PC-3 (cell line): Measurements from ENCODE around the gene SH2D3A. TPM values are rescaled to one million over a fixed set of nuclear protein-coding genes. Genes with fewer than 3 reads are reported as not detected.
"Not testable (repeated sequence)": the region's sequence is repeated elsewhere in the genome, so short reads cannot be mapped to it uniquely, and the experiment has no call there.

Source experiments
- ATAC-seq: fragments of 200-7000 bp; cut with Tn5 transposase; 2 replicates; pipeline ENCODE4 v1.9.1; 2020; ENCODE audit warnings: mild to moderate bottlenecking, moderate library complexity
- BruUV-seq: library from RNA; stranded (reverse); fragments of 400-500 nt; replicated peaks from 2 replicates; lab custom pipeline; 2021; lab: Mats Ljungman, UMichigan
- CTCF ChIA-PET: fragments of 300-600 bp; sonication (Branson Sonifier 250); formaldehyde crosslinking; loops from one replicate; lab custom pipeline; 2022; ENCODE audit warnings: antibody characterized with exemption; lab: Charles Lee
- POLR2A ChIA-PET: fragments of 300-600 bp; sonication (Branson Sonifier 250); formaldehyde crosslinking; loops from one replicate; lab custom pipeline; 2022; ENCODE audit warnings: antibody characterized with exemption; ENCODE audit not compliant: unreplicated experiment; lab: Charles Lee
- DNase-seq: peaks from one replicate; pipeline ENCODE4 v3.0.0-alpha.2; 2015
- H2AFZ ChIP-seq: fragments of 300-600 bp; sonication (generic); 2 replicates; pipeline ENCODE4 v1.6.0; 2016; ENCODE audit warnings: antibody characterized with exemption, low read length
- H3F3A ChIP-seq: fragments of 300-600 bp; sonication (generic); one replicate; pipeline ENCODE4 v1.6.0; 2017; ENCODE audit warnings: antibody characterized with exemption, low read length, control low read depth, mild to moderate bottlenecking; ENCODE audit not compliant: unreplicated experiment
- H3K27ac ChIP-seq: fragments of 300-600 bp; sonication (generic); 2 replicates; pipeline ENCODE4 v1.5.1; 2016; ENCODE audit warnings: mild to moderate bottlenecking, low read length
- H3K27me3 ChIP-seq: fragments of 300-600 bp; sonication (generic); 2 replicates; pipeline ENCODE4 v1.6.1; 2016; ENCODE audit warnings: low read length, mixed read lengths
- H3K36me3 ChIP-seq: fragments of 300-600 bp; sonication (generic); 2 replicates; pipeline ENCODE4 v1.6.1; 2016; ENCODE audit warnings: low read depth, mixed run types, low read length, mixed read lengths
- H3K4me1 ChIP-seq: fragments of 300-600 bp; sonication (generic); 2 replicates; pipeline ENCODE4 v1.5.1; 2016; ENCODE audit warnings: low read length; ENCODE audit not compliant: insufficient read depth
- H3K4me2 ChIP-seq: fragments of 300-600 bp; sonication (generic); 2 replicates; pipeline ENCODE4 v1.6.0; 2016; ENCODE audit warnings: low read length
- H3K4me3 ChIP-seq: fragments of 300-600 bp; sonication (generic); 2 replicates; pipeline ENCODE4 v1.5.1; 2016; ENCODE audit warnings: mild to moderate bottlenecking, low read length, mixed read lengths
- H3K79me2 ChIP-seq: fragments of 300-600 bp; sonication (generic); 2 replicates; pipeline ENCODE4 v1.6.1; 2017; ENCODE audit warnings: low read length, mixed read lengths
- H3K9ac ChIP-seq: fragments of 300-600 bp; sonication (generic); 2 replicates; pipeline ENCODE4 v1.6.0; 2016; ENCODE audit warnings: mild to moderate bottlenecking, low read length
- H3K9me2 ChIP-seq: fragments of 300-600 bp; sonication (generic); replicated peaks from 2 replicates; pipeline ENCODE4 v1.6.1; 2016; ENCODE audit warnings: mixed run types, low read length, mixed read lengths
- H3K9me3 ChIP-seq: fragments of 300-600 bp; sonication (generic); 2 replicates; pipeline ENCODE4 v1.6.1; 2016; ENCODE audit warnings: low read length, mixed read lengths
- H4K20me1 ChIP-seq: fragments of 300-600 bp; sonication (generic); 2 replicates; pipeline ENCODE4 v1.6.1; 2016; ENCODE audit warnings: low read length, mixed read lengths
- CTCF ChIP-seq: fragments of 300-600 bp; sonication (generic); conservative IDR thresholded peaks from 2 replicates; pipeline ENCODE4 v1.5.1; 2017; ENCODE audit warnings: antibody characterized with exemption, low read depth, mild to moderate bottlenecking, low read length
- EZH2 ChIP-seq: fragments of 300-600 bp; sonication (generic); IDR thresholded peaks from one replicate; pipeline ENCODE4 v1.6.1; 2017; ENCODE audit warnings: antibody characterized with exemption, mild to moderate bottlenecking, low read length; ENCODE audit not compliant: unreplicated experiment
- EZH2phosphoT487 ChIP-seq: fragments of 300-600 bp; sonication (generic); IDR thresholded peaks from 2 replicates; pipeline ENCODE4 v1.6.1; 2018; ENCODE audit warnings: mild to moderate bottlenecking, antibody characterized with exemption, low read length, borderline replicate concordance
- intact Hi-C: fragments of 100-400 bp; cut with micrococcal nuclease; formaldehyde crosslinking; loops from 2 replicates; pipeline ENCODE4 v1.9.0; 2023
- total RNA-seq: library from RNA; depleted of rRNA; stranded (reverse); fragments of >200 nt; gene quantifications from 2 replicates; pipeline ENCODE4 v1.2.3, GENCODE V29; 2014

SH2D3A gene
- total RNA-seq, 1 experiment from 2014 or later, result 141 TPM

- BruUV-seq, result no TSS peak
- Histone ChIP-seq H3K9me3 (no peaks in the 10 kb centered on the region), H3K79me2 (no peaks in the 10 kb centered on the region), H3K27ac (no peak overlapping the region), H3K4me3 (no peak overlapping the region), H3K27me3 (no peaks in the 10 kb centered on the region), H3K4me2 (no peak overlapping the region), H4K20me1 (no peaks in the 10 kb centered on the region), H3F3A (no peaks in the 10 kb centered on the region), H3K9me2 (no peaks in the 10 kb centered on the region), H2AFZ (no peak overlapping the region), H3K4me1 (no peaks in the 10 kb centered on the region), H3K9ac (no peak overlapping the region), H3K36me3 (no peaks in the 10 kb centered on the region)
- intact Hi-C loops, result no loop called here
- DNase-seq, result no peak
- TF ChIP-seq EZH2phosphoT487 (no peak), EZH2 (no peak), CTCF (no peak)
- POLR2A ChIA-PET, result no interaction called here
- no peak for ATAC-seq
- CTCF ChIA-PET, result no interaction called here
These were observed 6.2 kb upstream of the SH2D3A start for GRCh38 chr19:6773323-6773931.

- no peaks in the 10 kb centered on the region for H3K9me2 ChIP-seq
- H3K4me2 ChIP-seq, result no peak overlapping the region
- no TSS peak for BruUV-seq
- no peaks in the 10 kb centered on the region for H3F3A ChIP-seq
- no peaks in the 10 kb centered on the region for H3K79me2 ChIP-seq
- no peak overlapping the region for H3K4me3 ChIP-seq
- no peaks in the 10 kb centered on the region for H4K20me1 ChIP-seq
- no peak overlapping the region for H2AFZ ChIP-seq
- no peak overlapping the region for H3K27ac ChIP-seq
- no peaks in the 10 kb centered on the region for H3K27me3 ChIP-seq
- TF ChIP-seq CTCF (no peak), EZH2phosphoT487 (no peak), EZH2 (no peak)
- no peaks in the 10 kb centered on the region for H3K9me3 ChIP-seq
- H3K36me3 ChIP-seq, result no peaks in the 10 kb centered on the region
- intact Hi-C loops, result no loop called here
- DNase-seq (no peak), ATAC-seq (no peak)
- H3K9ac ChIP-seq, result no peak overlapping the region
- ChIA-PET POLR2A (no interaction called here), CTCF (no interaction called here)
- 0 out of 2 replicates have a peak, but pooled peaks cover 3% of the 10 kb centered on the region for H3K4me1 ChIP-seq
These were observed 5.7 kb upstream of the SH2D3A start for GRCh38 chr19:6772866-6773322.

GRCh38 chr19:6772028-6772865, 5.0 kb upstream of the SH2D3A start, which contains the start of gene VAV1:
Gene VAV1 (plus strand): TSS chr19:6772708. CDS start chr19:6772808, 100 bp downstream.
- intact Hi-C loops, result no loop called here
- no peaks in the 10 kb centered on the region for H3K9me3 ChIP-seq
- H3K27me3 ChIP-seq, result no peaks in the 10 kb centered on the region
- no peaks in the 10 kb centered on the region for H4K20me1 ChIP-seq
- H3K9me2 ChIP-seq, result no peaks in the 10 kb centered on the region
- H3K27ac ChIP-seq, result no peak within 1 kb of the TSS
- POLR2A ChIA-PET, result no interaction called here
- no peak within 1 kb of the TSS for H2AFZ ChIP-seq
- no peaks in the 10 kb centered on the region for H3K36me3 ChIP-seq
- TF ChIP-seq EZH2phosphoT487 (no peak), CTCF (no peak)
- ATAC-seq, result no peak
- no peak within 1 kb of the TSS for H3K4me2 ChIP-seq
- 0 out of 2 replicates have a peak, but pooled peaks cover 5% of the 10 kb centered on the region for H3K4me1 ChIP-seq
- BruUV-seq, result no TSS peak
- H3K4me3 ChIP-seq, result no peak within 1 kb of the TSS
- H3K79me2 ChIP-seq, result no peaks in the 10 kb centered on the region
- H3F3A ChIP-seq, result no peaks in the 10 kb centered on the region
- no peak within 1 kb of the TSS for H3K9ac ChIP-seq
- no peak for DNase-seq
- CTCF ChIA-PET, result no interaction called here

GRCh38 chr19:6771648-6772027, 4.4 kb upstream of the SH2D3A start:
- H3K9me2 ChIP-seq, intact Hi-C loops, H3K27ac ChIP-seq: not testable (repeated sequence)

More at GRCh38 chr19:6771648-6772027, 4.4 kb upstream of the SH2D3A start:
- H3K4me3 ChIP-seq, H3K36me3 ChIP-seq, BruUV-seq, POLR2A ChIA-PET, H2AFZ ChIP-seq, H3K4me2 ChIP-seq, H3K9ac ChIP-seq, H3K9me3 ChIP-seq, H4K20me1 ChIP-seq, H3K27me3 ChIP-seq, DNase-seq, H3K4me1 ChIP-seq, H3K79me2 ChIP-seq, ATAC-seq, H3F3A ChIP-seq, CTCF ChIA-PET: not testable (repeated sequence)
